ENCODE results near the gene CFAP61.
"Not testable (repeated sequence)": the region's sequence is repeated elsewhere in the genome, so short reads cannot be mapped to it uniquely, and the experiment has no call there.

The CFAP61 gene

DNA sequence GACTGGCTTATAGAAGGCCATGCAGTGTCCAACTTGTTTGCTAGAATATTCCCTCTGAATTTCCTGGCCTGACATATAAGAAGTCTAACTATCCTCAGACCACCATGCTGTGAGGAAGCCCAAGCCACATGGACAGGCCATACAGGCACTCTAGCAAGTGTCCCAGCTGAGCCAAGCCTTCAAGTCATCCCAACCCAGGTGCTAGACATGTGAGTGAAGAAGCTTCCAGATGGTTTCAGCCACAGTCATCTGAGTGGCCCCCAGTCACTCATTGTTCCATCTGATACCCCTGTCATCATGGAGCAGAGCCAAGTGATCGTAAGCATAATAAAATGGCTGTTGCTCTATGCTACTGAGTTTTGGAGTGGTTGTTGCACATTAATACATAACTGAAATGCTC, 269.6 kb downstream of the CFAP61 start:
- no peak for DNase-seq (ENCODE audit: low spot score)

DNA sequence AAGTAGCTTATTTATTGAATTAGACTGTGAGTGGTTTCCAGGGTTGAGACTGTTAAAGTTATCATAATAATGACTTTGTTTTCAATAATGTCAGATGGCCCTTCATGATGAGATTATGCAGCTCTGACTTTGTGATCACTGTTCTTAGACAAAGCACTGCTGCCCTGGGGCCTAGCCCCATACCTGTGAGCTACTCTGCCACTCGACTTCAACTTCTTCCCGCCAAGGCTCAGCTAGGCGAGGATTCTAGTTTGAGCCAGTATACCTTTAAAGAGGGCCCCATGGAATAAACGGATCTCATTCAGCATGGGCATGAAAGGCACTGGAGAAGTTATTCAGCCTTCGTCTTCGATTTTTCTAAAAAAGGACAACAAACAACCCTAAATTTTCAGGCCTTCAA, 270.6 kb downstream of the CFAP61 start:
- no peak for DNase-seq (ENCODE audit: low spot score)

DNA sequence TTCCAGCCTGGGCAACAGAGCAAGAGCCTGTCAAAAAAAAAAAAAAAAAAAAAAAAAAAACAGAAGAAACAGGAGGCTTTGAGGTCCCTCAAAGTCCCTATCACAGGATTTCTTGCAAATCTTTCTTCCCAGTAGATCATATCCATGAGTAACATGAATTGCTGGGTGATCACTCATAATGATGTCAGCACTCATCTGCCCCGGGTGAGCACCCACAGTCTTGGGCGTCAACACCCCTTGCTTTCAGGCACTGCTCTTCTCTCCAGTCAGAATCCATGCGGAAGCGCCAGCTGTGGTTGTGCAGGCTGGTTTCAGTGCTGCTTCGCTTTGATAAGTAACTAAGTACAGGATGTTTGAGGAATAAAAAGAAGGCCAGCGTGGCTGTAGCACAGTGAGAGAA, 275.4 kb downstream of the CFAP61 start:
- no peak for DNase-seq (ENCODE audit: low spot score)

DNA sequence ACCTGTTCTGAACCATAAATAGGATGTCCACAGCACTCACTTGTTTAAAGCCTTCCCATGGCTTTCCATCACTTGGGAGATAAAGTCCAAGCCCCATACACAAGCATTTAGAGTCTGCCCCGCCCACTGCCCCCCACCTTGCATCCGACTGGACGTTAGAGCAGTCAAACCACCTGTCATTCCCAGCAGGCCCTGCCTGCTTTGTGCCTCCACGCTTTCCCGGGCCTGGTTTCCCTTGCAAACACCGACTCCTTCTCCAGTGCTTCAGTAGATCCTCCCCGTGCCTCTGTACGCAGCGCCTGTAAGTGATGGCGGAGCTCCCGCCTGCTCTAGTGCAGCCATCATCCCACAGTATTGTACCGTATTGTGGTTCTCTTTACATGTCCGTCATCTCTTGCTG, 277.2 kb downstream of the CFAP61 start:
- DNase-seq (ENCODE audit: low spot score): no peak

DNA sequence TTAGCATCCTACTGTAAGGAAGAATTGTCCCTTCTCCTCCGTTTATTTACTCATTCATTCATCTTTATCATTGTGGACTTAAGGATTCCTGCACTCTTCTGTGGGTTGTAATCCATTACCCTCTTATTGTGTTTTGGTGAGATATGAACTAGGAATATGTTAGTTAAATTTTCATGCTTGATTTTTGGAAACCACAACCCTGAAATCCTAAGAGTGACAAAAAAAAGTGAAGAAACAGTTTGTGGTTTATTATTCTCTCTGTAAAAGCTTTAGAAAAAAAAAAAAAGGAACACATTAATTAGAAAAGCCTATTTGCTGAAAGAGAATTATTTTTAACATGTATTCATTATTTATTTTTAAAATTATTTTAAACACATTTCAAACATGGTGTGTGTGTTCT, 278.8 kb downstream of the CFAP61 start:
- no peak for DNase-seq (ENCODE audit: low spot score)

DNA sequence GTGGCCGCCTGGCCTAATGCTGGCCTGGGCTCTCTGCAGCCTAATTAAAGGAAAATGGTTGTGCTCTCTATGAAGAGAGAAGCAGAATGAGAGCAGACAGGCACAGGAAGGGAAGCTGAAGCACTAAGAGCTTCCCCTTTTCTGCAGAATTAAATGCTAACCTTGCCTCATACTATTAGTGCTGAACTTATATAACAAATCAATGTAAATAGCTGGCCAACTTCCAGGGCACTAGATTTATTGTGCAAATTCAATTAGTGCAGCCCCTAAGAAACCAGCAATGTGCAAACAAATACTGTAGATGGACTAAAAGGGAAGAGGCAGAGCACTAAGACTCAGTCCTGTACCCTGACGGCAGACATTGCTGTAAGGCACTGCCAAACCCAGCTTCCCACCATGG, 279.5 kb downstream of the CFAP61 start:
- DNase-seq (ENCODE audit: low spot score): no peak

DNA sequence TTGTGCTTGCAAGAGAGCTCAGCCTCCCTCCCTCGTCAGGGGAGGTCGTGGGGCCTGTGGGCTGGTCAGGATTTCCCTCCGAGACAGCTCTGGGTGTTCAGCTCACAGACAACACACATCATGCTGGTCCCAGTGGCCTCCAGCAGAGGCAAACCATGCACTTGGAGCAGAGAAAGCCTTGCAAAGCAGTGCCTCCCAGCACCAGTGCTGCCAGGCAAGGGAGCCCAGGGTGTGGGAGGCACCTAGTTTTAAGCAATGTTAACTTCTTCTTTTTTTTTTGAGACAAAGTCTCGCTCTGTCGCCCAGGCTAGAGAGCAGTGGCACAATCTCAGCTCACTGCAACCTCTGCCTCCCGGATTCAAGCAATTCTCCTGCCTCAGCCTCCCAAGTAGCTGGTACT, 281.5 kb downstream of the CFAP61 start:
- no peak for DNase-seq (ENCODE audit: low spot score)

DNA sequence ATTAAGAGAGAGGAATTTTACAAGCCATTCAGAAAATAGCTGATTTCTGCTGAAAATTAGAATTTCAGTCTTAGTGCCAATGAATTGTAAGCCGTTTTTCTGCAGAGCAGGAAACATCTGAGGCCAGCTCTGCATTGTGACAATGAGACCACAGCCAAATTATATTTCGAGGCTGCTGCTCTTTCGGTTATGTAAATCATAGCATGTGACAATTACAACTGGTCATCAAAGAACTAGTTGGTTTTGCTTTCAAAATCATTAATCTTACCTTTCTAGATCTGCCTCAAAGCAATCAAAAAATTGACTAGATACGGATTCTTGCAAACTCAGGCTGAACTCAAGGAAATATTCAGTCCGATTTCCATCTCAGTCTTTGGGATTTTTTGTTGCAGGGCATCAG, 282.2 kb downstream of the CFAP61 start:
- no peak for DNase-seq (ENCODE audit: low spot score)

DNA sequence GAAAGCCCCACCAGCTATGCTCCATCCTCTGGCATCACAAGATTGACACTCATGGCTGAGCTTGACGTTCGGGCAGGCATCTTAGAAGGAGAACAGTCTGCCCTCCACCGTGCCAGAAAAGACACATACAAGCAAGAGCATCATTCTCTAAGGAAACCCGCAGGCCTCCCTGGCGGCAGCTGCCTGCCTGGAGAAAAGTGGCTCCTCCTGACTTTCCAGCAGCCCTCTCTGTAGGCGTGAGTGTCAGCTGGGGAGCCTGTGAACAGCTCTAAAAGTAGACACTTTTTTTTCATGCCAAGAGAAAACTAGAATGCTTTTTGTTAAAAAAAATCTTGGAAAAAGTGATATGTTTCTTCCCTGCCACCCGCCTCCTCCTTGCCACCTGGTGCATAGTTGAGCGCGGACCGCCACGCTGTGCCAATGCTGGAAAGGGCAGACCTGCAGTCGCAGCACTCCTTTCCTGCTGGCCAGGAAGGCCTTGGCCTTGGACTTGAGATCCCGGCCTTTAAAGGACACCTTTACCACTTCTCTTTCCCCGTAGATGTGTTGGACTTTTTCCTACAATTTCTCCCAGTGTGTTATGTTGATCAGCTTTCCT, 285.9 kb downstream of the CFAP61 start:
- no peak for DNase-seq (ENCODE audit: low spot score)

DNA sequence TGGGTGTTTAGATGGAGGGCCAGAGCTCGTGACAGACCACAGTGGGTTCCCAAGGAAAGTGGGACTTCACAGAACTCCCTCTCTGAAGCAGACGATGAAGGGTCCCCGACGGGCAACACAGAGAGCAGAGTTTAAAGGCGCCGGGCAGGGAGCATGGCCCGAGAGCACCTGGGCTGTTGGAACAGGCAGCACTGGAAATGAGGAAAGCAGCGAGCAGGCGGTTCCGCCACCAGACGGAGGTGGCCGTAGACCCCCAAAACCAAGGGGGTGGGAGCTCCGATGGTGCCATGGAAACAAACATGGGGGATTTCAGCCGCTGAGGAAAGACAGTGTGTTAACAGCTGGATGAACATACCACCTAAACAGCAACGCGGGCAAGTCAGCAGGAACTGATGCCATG, 288.1 kb downstream of the CFAP61 start:
- no peak for DNase-seq (ENCODE audit: low spot score)

DNA sequence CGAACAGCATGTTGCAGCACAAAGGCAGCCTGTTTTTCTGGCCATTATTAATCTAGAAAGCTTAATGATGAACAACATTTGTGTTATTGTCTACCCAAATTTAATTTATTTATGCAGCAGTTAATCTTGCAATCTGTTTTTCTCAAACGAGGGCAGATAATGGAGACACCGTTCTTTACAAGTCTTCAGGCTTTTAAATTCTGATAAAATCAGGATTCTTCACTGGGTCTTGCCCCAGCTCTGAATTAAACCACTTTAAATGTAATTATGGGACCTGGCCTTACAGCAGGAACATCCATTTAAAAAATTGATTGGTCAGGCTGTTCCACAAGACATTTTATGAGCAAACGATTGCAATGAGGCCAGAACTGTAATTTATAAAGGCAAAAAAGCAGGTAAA, 289.0 kb downstream of the CFAP61 start:
- no peak for DNase-seq (ENCODE audit: low spot score)

DNA sequence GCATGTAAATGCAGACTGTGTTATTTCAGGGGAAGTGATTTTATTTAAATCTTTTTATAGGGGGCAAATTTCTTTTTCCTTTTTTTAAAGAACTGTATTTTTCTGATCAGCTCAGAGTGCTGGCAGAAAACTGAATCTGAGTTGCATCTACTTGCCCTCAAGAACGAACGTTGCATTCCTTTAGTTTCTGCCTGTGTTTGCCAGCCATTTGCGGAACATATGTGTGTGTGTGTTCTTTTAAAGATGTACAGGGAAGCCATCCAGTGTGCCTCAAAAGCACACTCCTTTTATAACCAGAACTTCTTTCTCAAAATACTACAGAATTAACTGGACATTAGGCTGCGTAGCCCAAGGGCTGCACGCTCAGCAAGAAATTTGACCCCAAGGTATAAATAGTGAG, 289.7 kb downstream of the CFAP61 start:
- no peak for DNase-seq (ENCODE audit: low spot score)

DNA sequence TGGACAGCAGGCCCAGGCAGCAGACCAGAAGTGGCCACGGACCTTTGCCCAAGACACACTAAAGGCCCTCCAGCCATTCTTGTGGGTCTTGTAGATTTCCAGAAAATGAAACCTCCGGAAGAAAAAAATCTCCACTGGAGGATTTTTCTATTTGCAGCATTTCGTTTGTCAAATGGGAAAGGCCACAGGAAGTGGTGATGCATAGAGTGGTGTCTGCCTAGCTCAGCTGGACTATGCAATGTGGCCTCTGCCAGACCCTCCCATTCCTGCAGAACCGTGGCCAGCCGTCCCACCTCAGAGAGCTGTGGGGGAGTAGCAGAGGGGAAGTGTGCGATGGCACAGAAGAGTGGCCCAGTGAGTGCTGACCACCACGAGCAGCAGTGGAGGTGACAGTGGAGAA, 291.6 kb downstream of the CFAP61 start:
- DNase-seq (ENCODE audit: low spot score): no peak

DNA sequence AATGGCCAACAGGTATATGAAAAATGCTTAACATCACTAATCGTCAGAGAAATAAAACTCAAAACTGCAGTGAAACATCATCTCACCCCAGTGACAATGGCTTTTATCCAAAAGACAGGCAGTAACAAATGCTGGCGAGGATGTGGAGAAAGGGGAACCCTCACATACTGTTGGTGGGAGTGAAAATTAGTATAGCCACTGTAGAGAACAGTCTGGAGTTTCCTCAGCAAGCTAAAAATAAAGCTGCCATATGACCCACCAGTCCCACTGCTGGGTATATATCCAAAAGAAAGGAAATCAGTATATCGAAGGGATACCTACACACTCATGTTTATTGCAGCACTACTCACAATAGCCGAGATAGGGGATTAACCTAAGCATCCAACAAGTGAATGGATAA, 292.1 kb downstream of the CFAP61 start:
- DNase-seq (ENCODE audit: low spot score): no peak

DNA sequence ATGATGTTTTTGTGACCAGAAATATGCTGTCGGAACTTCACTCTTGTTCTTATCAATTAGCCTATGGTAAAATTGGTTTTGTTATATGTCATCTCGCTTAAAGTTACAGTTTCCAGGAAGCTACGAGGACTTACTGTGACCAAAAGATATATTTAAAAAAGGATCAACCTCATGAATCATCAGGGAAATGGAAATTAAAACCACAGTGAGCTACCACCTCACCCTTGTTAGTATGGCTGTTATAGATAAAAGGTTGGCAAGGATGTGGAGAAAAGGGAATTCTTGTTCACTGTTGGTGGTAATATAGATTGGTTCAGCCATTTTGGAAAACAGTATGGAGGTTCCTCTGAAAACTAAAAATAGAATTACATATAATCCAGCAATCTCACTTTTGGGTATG, 301.2 kb downstream of the CFAP61 start:
- DNase-seq (ENCODE audit: low spot score): no peak

DNA sequence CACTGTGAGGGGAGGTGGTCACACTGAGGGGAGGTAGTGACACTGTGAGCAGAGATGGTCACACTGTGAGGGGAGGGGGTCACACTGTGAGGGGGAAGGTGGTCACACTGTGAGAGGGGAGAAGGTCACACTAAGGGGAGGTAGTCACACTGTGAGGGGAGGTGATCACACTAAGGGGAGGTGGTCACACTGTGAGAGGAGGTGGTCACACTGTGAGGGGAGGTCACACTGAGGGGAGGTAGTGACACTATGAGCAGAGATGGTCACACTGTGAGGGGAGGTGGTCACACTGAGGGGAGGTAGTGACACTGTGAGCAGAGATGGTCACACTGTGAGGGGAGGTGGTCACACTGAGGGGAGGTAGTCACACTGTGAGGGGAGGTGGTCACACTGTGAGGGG, 303.2 kb downstream of the CFAP61 start:
- DNase-seq (ENCODE audit: low spot score): not testable (repeated sequence)

DNA sequence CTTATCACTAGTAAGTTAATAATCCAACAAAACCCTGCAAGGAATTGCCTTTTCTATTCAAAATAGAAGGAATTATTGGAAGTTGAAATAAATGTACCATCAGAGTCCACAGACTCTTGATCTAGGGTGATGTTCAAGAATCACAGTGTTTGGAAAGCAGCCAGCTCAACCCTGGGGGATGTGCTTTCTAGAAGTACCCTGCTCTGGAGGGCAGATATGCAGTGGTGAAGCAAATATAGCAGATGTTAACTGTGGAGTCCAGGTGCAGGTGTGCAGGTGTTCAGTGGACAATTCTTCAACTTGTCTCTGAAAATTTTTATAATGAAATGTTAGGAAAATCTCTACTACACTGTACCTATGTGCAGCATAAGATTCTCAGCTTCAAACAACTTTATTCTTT, 306.5 kb downstream of the CFAP61 start:
- no peak for DNase-seq (ENCODE audit: low spot score)

DNA sequence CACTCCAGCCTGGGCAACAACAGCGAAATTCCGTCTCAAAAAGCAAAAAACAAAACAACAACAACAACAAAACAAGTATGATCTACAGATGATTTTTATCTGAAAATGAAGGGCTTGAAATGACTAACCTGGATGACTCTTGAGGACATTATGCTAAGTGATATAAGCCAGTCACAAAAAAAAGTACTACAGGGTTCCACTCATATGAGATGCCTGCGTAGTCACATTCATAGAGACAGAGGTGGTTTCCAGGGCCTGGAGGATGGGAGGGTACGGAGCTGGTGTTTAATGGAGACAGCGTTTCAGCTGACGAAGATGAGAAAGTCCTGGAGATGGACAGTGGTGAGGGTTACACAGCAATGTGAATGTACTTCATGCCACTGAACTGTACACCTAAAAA, 307.3 kb downstream of the CFAP61 start:
- no peak for DNase-seq (ENCODE audit: low spot score)

DNA sequence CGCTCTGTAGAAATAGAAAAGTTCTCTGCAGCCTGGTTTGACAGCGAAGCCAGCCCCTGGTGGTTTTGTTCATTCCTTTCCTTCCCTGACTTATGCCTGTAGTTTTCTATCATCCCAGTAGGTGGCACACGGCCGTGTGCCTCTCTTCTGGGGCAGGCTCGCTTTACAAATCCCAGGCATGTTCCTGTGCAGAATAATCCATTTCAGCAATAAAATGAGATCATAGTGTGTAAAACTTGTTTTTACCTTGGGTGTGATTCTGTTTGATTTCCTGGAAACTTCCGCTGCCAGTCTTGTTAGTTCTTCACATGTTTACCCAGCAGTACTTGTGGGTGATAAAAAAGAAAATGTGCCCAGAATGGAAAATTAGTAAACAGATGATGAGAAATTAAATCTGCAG, 308.1 kb downstream of the CFAP61 start:
- peak; percentile 27 for DNase-seq (ENCODE audit: low spot score)

DNA sequence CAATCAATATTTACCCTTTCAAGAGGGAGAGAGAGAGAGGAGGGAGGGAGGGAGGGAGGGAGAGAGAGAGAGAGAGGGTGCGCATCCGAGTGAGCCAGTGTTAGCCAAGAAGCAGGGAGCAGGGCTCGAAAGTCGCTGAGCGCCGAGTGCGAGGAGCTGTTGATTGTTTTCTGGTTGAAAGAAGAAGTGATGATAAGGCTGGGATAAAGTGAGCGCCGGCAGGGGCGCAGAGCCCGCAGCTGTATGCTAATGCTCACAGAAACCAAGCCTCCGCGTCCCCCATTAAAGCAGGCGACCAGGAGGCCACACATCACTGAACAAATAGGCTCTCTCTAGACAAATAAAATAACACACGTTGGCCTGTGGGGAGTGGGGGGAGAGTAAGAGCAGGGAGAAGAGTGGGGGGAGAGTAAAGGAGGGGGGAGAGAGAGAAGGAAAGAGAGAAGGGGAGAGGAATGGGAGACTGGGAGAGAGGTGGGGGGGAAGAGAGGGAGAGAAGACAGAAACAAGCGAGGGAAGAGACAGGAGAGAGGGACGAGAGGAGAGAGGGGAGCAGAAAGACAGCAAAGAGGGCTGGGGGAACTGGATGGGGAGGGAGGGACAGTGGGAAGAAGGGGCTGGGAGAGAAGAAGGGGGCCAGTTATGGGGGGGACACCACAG, 310.6 kb downstream of the CFAP61 start:
- DNase-seq (ENCODE audit: low spot score): no peak

DNA sequence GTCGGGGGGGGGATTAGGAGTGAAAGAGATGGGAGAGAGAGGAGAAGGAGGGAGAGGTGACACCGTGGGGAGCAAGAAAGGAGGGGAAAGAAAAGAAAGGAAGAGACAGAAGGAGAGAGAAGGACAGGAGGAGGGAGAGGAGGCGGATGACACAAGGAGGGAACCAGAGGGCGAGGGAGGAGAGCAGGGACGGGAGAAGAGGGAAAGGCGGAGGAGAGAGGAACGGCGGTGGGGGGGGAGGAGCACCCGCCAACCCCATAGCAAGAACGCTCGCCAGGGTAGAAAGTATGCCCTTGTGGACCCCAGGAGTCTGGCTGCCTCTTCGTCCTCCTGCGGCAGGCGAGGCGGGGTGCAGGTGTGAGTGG, 311.1 kb downstream of the CFAP61 start:
- DNase-seq (ENCODE audit: low spot score): no peak

DNA sequence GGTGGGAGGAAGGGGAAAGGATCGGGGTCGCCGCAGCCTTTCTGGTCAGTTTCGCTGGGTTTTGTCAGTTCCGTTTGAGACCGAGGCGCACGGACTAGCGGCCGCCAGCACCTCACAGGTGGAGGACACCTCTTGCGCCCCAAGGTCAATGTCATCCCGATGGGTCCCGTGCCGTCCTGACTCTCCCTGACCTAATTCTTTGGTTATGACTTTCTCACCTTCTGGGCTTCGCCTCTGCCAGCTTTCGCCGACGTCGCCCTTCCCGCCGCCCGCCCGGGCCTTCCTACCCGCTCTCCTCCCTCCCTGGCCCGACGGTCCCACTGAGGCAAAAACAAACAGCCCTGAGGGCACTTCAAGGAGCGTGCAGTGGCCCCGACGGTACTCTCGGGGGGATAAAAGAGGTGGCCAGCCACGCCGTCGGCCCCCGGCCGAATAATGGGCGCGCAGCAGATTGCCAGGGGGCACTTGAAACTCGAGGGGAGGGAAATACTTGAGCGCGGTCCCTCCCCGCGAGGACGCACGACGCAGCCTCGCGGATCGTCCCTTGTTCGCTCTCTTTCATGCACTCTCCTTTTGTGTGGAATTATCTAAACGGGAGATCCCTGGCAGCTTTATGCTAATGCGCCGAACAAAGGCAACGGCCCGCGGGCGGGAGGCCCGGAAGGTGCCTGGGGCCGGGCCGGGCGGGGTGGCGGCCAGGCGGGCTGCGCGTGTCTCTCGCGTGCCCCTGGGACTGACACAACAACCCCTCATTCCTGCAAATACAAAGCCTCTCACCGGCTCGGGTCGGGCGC, 311.7 kb downstream of the CFAP61 start:
- no peak for DNase-seq (ENCODE audit: low spot score)

DNA sequence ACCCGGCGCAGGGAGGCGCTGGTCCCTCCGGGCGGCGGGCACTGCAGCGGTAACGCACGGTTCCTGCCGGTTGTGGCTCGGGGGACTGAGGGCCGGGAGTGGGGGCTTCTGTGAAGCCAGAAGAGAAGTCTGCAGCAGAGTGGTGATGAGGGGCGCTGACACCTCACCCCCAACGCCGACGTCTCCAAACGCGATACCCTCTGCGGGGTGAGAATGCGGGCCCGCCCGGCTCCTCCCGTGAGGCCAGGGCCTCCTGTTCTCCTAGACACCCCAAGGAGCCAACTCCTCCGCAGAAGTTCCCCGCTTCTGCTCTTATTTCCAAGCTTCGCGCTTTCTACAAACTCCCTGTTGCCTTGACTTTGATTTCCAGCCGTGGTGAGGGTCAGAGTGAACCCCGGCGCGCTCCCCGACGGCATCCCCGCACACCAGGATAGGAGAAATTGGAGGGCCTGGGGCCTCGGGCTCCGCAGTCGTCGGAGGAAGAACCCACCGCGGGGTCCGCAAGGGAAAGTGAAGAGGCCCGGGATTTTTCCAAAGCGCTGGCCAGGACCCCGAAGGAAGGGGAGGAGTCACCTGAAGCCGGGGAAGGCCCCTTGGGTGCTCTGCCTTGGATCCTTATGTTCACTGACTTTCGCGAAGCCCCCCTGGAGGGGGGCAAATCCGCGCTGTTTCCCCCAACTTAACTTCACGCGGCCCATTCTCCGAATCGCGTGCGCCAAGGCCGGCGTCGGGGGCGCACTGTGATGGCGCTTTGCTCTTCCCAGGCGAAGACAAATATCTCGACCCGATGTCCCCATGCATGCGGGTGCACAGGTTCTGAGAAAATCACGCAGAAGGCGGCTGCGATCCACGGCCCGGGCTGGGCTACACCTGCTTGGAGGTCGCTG, 312.5 kb downstream of the CFAP61 start:
- DNase-seq (ENCODE audit: low spot score): no peak

All from CD4-positive, alpha-beta T cell treated with Interleukin-2 at 100 ng/mL for 4 hours (primary cell).